B cell (primary cell): ENCODE results near the gene VPS25. TPM values are rescaled to one million over a fixed set of nuclear protein-coding genes. Genes with fewer than 3 reads are reported as not detected.

Source experiments
- ATAC-seq: fragments of 200-7000 bp; cut with Tn5 transposase; one replicate; pipeline ENCODE4 v1.10.0; 2021; ENCODE audit warnings: low read depth, mild to moderate bottlenecking, moderate number of reproducible peaks, moderate library complexity
- CTCF ChIA-PET: fragments of 350-600 bp; sonication (Branson Sonifier 250); formaldehyde crosslinking; loops from one replicate; lab custom pipeline; 2021; ENCODE audit warnings: antibody characterized with exemption, inconsistent platforms; lab: Charles Lee
- POLR2A ChIA-PET: fragments of 350-600 bp; sonication (Branson Sonifier 250); formaldehyde crosslinking; loops from one replicate; lab custom pipeline; 2021; ENCODE audit warnings: antibody characterized with exemption; lab: Charles Lee
- DNase-seq: peaks from one replicate; pipeline ENCODE4 v3.0.0; 2013
- H2AFZ ChIP-seq: 2 replicates; pipeline ENCODE4 v1.6.1; 2012; ENCODE audit warnings: mild to moderate bottlenecking, low read depth, low read length; ENCODE audit not compliant: insufficient read depth, poor library complexity, severe bottlenecking
- H3K27ac ChIP-seq, 2 donors: 1 replicate in 1 of 2; 2 replicates in 1 of 2; pipeline ENCODE4 v1.5.1; 2012 to 2013; ENCODE audit warnings: low read length in 2 of 2, mild to moderate bottlenecking in 2 of 2, moderate library complexity in 1 of 2
- H3K27me3 ChIP-seq, 4 experiments: fragments of 200-600 bp in 1 of 4; sonication (generic) in 1 of 4; replicated peaks in 1 of 4; 1 replicate in 2 of 4; 2 replicates in 2 of 4; pipeline versions ENCODE4 v1.6.1 to v1.7.0; 2013 to 2016; ENCODE audit warnings: low read length in 3 of 4, mild to moderate bottlenecking in 2 of 4, mixed read lengths in 1 of 4, moderate library complexity in 1 of 4; ENCODE audit not compliant: insufficient read depth in 4 of 4, control insufficient read depth in 3 of 4; ENCODE audit errors: control extremely low read depth in 1 of 4
- H3K36me3 ChIP-seq, 2 experiments: replicated peaks in 1 of 2; 1 replicate in 1 of 2; 2 replicates in 1 of 2; pipeline versions ENCODE4 v1.6.1 to v1.7.1; 2013; ENCODE audit warnings: low read length in 1 of 2; ENCODE audit not compliant: insufficient read depth in 2 of 2, control insufficient read depth in 1 of 2; ENCODE audit errors: control extremely low read depth in 1 of 2, extremely low read depth in 1 of 2
- H3K4me1 ChIP-seq, 2 donors: fragments of 200-600 bp in 1 of 2; sonication (generic) in 1 of 2; 1 replicate in 1 of 2; 2 replicates in 1 of 2; pipeline versions ENCODE4 v1.5.1 to v1.6.1; 2013 to 2017; ENCODE audit warnings: low read length in 2 of 2; ENCODE audit not compliant: control insufficient read depth in 2 of 2, insufficient read depth in 2 of 2
- H3K4me2 ChIP-seq: replicated peaks from 2 replicates; pipeline ENCODE3; 2012; ENCODE audit warnings: mild to moderate bottlenecking, low read depth, low read length; ENCODE audit not compliant: poor library complexity, severe bottlenecking
- H3K4me3 ChIP-seq, 5 experiments: fragments of 200-600 bp in 1 of 5; sonication (generic) in 1 of 5; 1 replicate in 3 of 5; 2 replicates in 2 of 5; pipeline versions ENCODE4 v1.5.1 to v1.7.0; 2011 to 2016; ENCODE audit warnings: low read length in 4 of 5, mild to moderate bottlenecking in 4 of 5, low read depth in 2 of 5, control low read depth in 1 of 5, moderate library complexity in 1 of 5; ENCODE audit not compliant: insufficient read depth in 1 of 5; ENCODE audit errors: control extremely low read depth in 1 of 5, extremely low read depth in 1 of 5
- H3K79me2 ChIP-seq: fragments of 200-600 bp; sonication (generic); one replicate; pipeline ENCODE4 v1.6.0; 2016; ENCODE audit warnings: low read length; ENCODE audit not compliant: control insufficient read depth, insufficient read depth
- H3K9ac ChIP-seq: fragments of 200-600 bp; sonication (generic); 2 replicates; pipeline ENCODE4 v1.6.1; 2017; ENCODE audit warnings: mild to moderate bottlenecking, low read length, moderate library complexity
- H3K9me3 ChIP-seq, 3 donors: one replicate each; pipeline versions ENCODE4 v1.6.1 to v1.7.1; 2013; ENCODE audit warnings: low read length in 2 of 3; ENCODE audit not compliant: control insufficient read depth in 2 of 3, insufficient read depth in 1 of 3; ENCODE audit errors: control extremely low read depth in 1 of 3
- H4K20me1 ChIP-seq: 2 replicates; pipeline ENCODE4 v1.6.0; 2012; ENCODE audit warnings: mild to moderate bottlenecking, low read length; ENCODE audit not compliant: insufficient read depth, control insufficient read depth, poor library complexity, severe bottlenecking
- H3K27ac Mint-ChIP-seq: one replicate; pipeline ENCODE4 v1.8.0; 2021; ENCODE audit warnings: mixed read lengths
- H3K27me3 Mint-ChIP-seq: one replicate; pipeline ENCODE4 v1.8.0; 2021; ENCODE audit warnings: mixed read lengths
- H3K4me1 Mint-ChIP-seq: one replicate; pipeline ENCODE4 v1.8.0; 2021; ENCODE audit warnings: mixed read lengths
- H3K4me3 Mint-ChIP-seq: one replicate; pipeline ENCODE4 v1.8.0; 2021; ENCODE audit warnings: mixed read lengths
- H3K9me3 Mint-ChIP-seq: one replicate; pipeline ENCODE4 v1.8.0; 2022; ENCODE audit warnings: mixed read lengths; ENCODE audit not compliant: insufficient read depth
- EZH2 ChIP-seq: IDR thresholded peaks from 2 replicates; pipeline ENCODE4 v1.6.1; 2012; ENCODE audit warnings: borderline replicate concordance, low read depth, mild to moderate bottlenecking, moderate library complexity, low read length; ENCODE audit not compliant: insufficient read depth, poor library complexity, severe bottlenecking
- WGBS: methylation state at CpG from one replicate; pipeline ENCODE4 v1.1.5; 2013; ENCODE audit warnings: missing lambda C conversion rate; ENCODE audit not compliant: insufficient coverage; 5-methylcytosine and 5-hydroxymethylcytosine counted together
- intact Hi-C: fragments of 100-400 bp; cut with micrococcal nuclease; formaldehyde crosslinking; loops from one replicate; pipeline ENCODE4 v1.10.0; 2022
- polyA plus RNA-seq: library from polyadenylated mRNA; depleted of rRNA; stranded (reverse); fragments of >200 nt; gene quantifications from 2 replicates; pipeline ENCODE4 v1.2.3, GENCODE V29; 2012
- total RNA-seq, 2 donors: library from RNA; stranded (reverse); fragments of 120-200 nt in 1 of 2; gene quantifications; 1 replicate in 1 of 2; 2 replicates in 1 of 2; pipeline versions ENCODE4 v1.2.3 to v1.2.4, GENCODE V29; 2013 to 2022
- TF ChIP-seq, protein P1 (sequence below): fragments of 200-600 bp; IDR thresholded peaks from one replicate; pipeline ENCODE4 v1.8.0; 2022; ENCODE audit warnings: antibody characterized with exemption, mild to moderate bottlenecking

Gene VPS25
- total and polyA plus RNA-seq, 2 donors (not counting 1 experiment from before 2014, with no cell fraction given), result 38.7 to 40.5 TPM

GRCh38 chr17:42743595-42744282 lies 29.5 kb upstream of the VPS25 start:
- H2AFZ ChIP-seq, result peak overlapping the region; percentile 92
- no peak for TF ChIP-seq EZH2
- TF ChIP-seq, protein P1, sequence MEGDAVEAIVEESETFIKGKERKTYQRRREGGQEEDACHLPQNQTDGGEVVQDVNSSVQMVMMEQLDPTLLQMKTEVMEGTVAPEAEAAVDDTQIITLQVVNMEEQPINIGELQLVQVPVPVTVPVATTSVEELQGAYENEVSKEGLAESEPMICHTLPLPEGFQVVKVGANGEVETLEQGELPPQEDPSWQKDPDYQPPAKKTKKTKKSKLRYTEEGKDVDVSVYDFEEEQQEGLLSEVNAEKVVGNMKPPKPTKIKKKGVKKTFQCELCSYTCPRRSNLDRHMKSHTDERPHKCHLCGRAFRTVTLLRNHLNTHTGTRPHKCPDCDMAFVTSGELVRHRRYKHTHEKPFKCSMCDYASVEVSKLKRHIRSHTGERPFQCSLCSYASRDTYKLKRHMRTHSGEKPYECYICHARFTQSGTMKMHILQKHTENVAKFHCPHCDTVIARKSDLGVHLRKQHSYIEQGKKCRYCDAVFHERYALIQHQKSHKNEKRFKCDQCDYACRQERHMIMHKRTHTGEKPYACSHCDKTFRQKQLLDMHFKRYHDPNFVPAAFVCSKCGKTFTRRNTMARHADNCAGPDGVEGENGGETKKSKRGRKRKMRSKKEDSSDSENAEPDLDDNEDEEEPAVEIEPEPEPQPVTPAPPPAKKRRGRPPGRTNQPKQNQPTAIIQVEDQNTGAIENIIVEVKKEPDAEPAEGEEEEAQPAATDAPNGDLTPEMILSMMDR, result no peak
- H3K4me3 ChIP-seq, result peak overlapping the region; percentile 56 to 76 (median 70)
- Mint-ChIP-seq H3K27me3 (peaks cover 10% of the 10 kb centered on the region), H3K4me3 (peak overlapping the region; percentile 99), H3K4me1 (peaks cover 29% of the 10 kb centered on the region), H3K9me3 (no peaks in the 10 kb centered on the region), H3K27ac (peak overlapping the region; percentile 99)
- peak overlapping the region; percentile 77 for H3K9ac ChIP-seq
- H4K20me1 ChIP-seq, result peaks cover 21% of the 10 kb centered on the region
- ChIA-PET CTCF (interaction anchor here (0.6 to 2.5 kb wide), 4 partner anchors 17 to 241 kb away, joined by 4 to 8 read pairs (median 6); partner anchors contain the start of gene RAMP2), POLR2A (interaction anchor here (0.6 to 0.7 kb wide), 2 partner anchors 19 to 241 kb away, joined by 3 to 6 read pairs; no protein-coding TSS in a partner anchor)
- WGBS, result 59% methylated on average over 4 of the region's 10 CpGs
- peaks cover 0 to 10% (median 0%) of the 10 kb centered on the region in 4 experiments for H3K27me3 ChIP-seq
- H3K27ac ChIP-seq, result peak overlapping the region; percentile 67 to 92
- H3K79me2 ChIP-seq, result peaks cover 64% of the 10 kb centered on the region
- H3K4me1 ChIP-seq, result peaks cover 25 to 27% of the 10 kb centered on the region in 2 donors
- H3K4me2 ChIP-seq, result peak overlapping the region; percentile 84
- H3K9me3 ChIP-seq, result no peaks in the 10 kb centered on the region
- ATAC-seq (no peak), DNase-seq (no peak)
- intact Hi-C loops, result loop anchor here (1.0 to 10.0 kb wide), 2 partner anchors 22 to 741 kb away; partner anchors contain the start of gene DHX8
- H3K36me3 ChIP-seq, result peaks cover 1 to 6% of the 10 kb centered on the region in 2 experiments
